HepG2 (cell line): ENCODE measurements around the gene TMEM117. TPM values are rescaled to one million over a fixed set of nuclear protein-coding genes. Genes with fewer than 3 reads are reported as not detected.

Experiments
- CCAR2 ChIP-seq: fragments of 200-400 bp; formaldehyde crosslinking; optimal IDR thresholded peaks from 2 replicates; pipeline ENCODE3; 2018; ENCODE audit warnings: low read depth, mild to moderate bottlenecking, low read length, moderate library complexity
- CREB1 ChIP-seq, 2 experiments: fragments of 450-650 bp in 1 of 2; IDR thresholded peaks; 2 replicates each; pipeline ENCODE4 v1.6.1; 2016 to 2017; ENCODE audit warnings: control low read depth in 1 of 2, mild to moderate bottlenecking in 1 of 2, missing compliant biosample characterization in 1 of 2, missing genetic modification characterization in 1 of 2
- ELF3 ChIP-seq: IDR thresholded peaks from 2 replicates; pipeline ENCODE4 v1.6.1; 2016; ENCODE audit warnings: missing genetic modification reagents, missing compliant biosample characterization
- GZF1 ChIP-seq: sonication (generic); formaldehyde crosslinking; IDR thresholded peaks from 2 replicates; pipeline ENCODE4 v1.5.1; 2020; ENCODE audit warnings: mild to moderate bottlenecking, missing genetic modification reagents
- KAT7 ChIP-seq: IDR thresholded peaks from 2 replicates; pipeline ENCODE4 v1.6.1; 2018; ENCODE audit warnings: borderline replicate concordance, missing compliant biosample characterization
- KAT8 ChIP-seq: IDR thresholded peaks from 2 replicates; pipeline ENCODE4 v1.6.1; 2016; ENCODE audit warnings: missing genetic modification reagents, missing compliant biosample characterization
- KDM5A ChIP-seq: fragments of 200-600 bp; sonication (generic); IDR thresholded peaks from 2 replicates; pipeline ENCODE4 v1.7.0; 2018; ENCODE audit warnings: antibody characterized with exemption, mild to moderate bottlenecking, low read length, borderline replicate concordance
- MED8 ChIP-seq: sonication (generic); formaldehyde crosslinking; IDR thresholded peaks from 2 replicates; pipeline ENCODE4 v1.8.1; 2023; ENCODE audit warnings: mild to moderate bottlenecking, missing genetic modification reagents; ENCODE audit not compliant: insufficient replicate concordance
- NR2C2 ChIP-seq: sonication (generic); formaldehyde crosslinking; IDR thresholded peaks from 2 replicates; pipeline ENCODE4 v1.4.0; 2020; ENCODE audit warnings: missing genetic modification reagents, mild to moderate bottlenecking, moderate library complexity, borderline replicate concordance
- PBX2 ChIP-seq: IDR thresholded peaks from 2 replicates; pipeline ENCODE4 v1.6.1; 2016; ENCODE audit warnings: control low read depth
- RARG ChIP-seq: sonication (generic); formaldehyde crosslinking; IDR thresholded peaks from 2 replicates; pipeline ENCODE4 v1.4.0; 2020; ENCODE audit warnings: low read depth, mild to moderate bottlenecking, missing genetic modification reagents
- TGIF2 ChIP-seq: IDR thresholded peaks from 2 replicates; pipeline ENCODE4 v1.6.1; 2016; ENCODE audit warnings: control low read depth, missing compliant biosample characterization
- ZBTB49 ChIP-seq: sonication (generic); formaldehyde crosslinking; IDR thresholded peaks from 2 replicates; pipeline ENCODE4 v1.4.0; 2020; ENCODE audit warnings: missing genetic modification reagents, borderline replicate concordance
- ZFP90 ChIP-seq: sonication (generic); formaldehyde crosslinking; IDR thresholded peaks from 2 replicates; pipeline ENCODE4 v1.8.0; 2022; ENCODE audit warnings: missing genetic modification reagents, mild to moderate bottlenecking, inconsistent platforms, borderline replicate concordance
- ZMYM4 ChIP-seq: sonication (generic); formaldehyde crosslinking; IDR thresholded peaks from 2 replicates; pipeline ENCODE4 v1.8.1; 2023; ENCODE audit warnings: mild to moderate bottlenecking, missing genetic modification reagents
- ZNF264 ChIP-seq: sonication (generic); formaldehyde crosslinking; IDR thresholded peaks from 2 replicates; pipeline ENCODE4 v1.4.0; 2020; ENCODE audit warnings: missing genetic modification reagents
- ZNF337 ChIP-seq: sonication (generic); formaldehyde crosslinking; IDR thresholded peaks from 2 replicates; pipeline ENCODE4 v1.5.1; 2020; ENCODE audit warnings: missing genetic modification reagents, low read depth, mild to moderate bottlenecking, borderline replicate concordance
- ZNF512B ChIP-seq: sonication (generic); formaldehyde crosslinking; IDR thresholded peaks from 2 replicates; pipeline ENCODE4 v1.5.1; 2020; ENCODE audit warnings: missing genetic modification reagents, mild to moderate bottlenecking, borderline replicate concordance
- ZNF772 ChIP-seq: sonication (generic); formaldehyde crosslinking; IDR thresholded peaks from 2 replicates; pipeline ENCODE4 v1.5.0; 2020; ENCODE audit warnings: mild to moderate bottlenecking, missing genetic modification reagents
- ZNF800 ChIP-seq: sonication (generic); formaldehyde crosslinking; IDR thresholded peaks from 2 replicates; pipeline ENCODE4 v1.4.0; 2020; ENCODE audit warnings: missing genetic modification reagents
- polyA plus RNA-seq, 8 experiments: library from polyadenylated mRNA; depleted of rRNA in 3 of 8; stranded (reverse) in 7 of 8; unstranded in 1 of 8; fragments of >200 nt; fragmentation: Illumina TruSeq in 4 of 8; extraction: Trizol in 4 of 8; gene quantifications; 2 replicates each; pipeline versions ENCODE4 v1.2.1 to v1.2.3, GENCODE V29; 2011 to 2016; ENCODE audit warnings: low read depth in 4 of 8, missing spikeins in 1 of 8, mixed read lengths in 1 of 8; ENCODE audit not compliant: insufficient read depth in 1 of 8
- total RNA-seq, 5 experiments: library from RNA; depleted of rRNA; stranded (reverse); fragments of >200 nt; fragmentation: Illumina TruSeq; extraction: Trizol; gene quantifications; 2 replicates each; pipeline ENCODE4 v1.2.3, GENCODE V29; 2016; ENCODE audit warnings: low read depth in 1 of 5

The TMEM117 gene
- total and polyA plus RNA-seq, 2 of the 13 experiments (the other 11 are each of a cell fraction or from before 2014, with no cell fraction given) = 2.8 to 8.5 TPM

- TF ChIP-seq CREB1 (IDR thresholded peaks at IDR 0.05) (peak; percentile 87), CREB1 (CRISPR knock-in tag; IDR thresholded peaks at IDR 0.05) (0 out of 2 replicates have a peak, but pooled peaks have one; percentile 36), GZF1 (CRISPR knock-in tag) (no peak), PBX2 (CRISPR knock-in tag) (no peak), ZNF800 (CRISPR knock-in tag) (peak; percentile 55; the same call in 1 of the 2 replicates), ZBTB49 (CRISPR knock-in tag) (no peak), RARG (no peak), ZFP90 (no peak), ZNF512B (no peak), KDM5A (peak; percentile 23; the same call in 1 of the 2 replicates), ZNF337 (no peak), KAT8 (peak; percentile 72), TGIF2 (CRISPR knock-in tag) (no peak), MED8 (CRISPR knock-in tag) (no peak), NR2C2 (CRISPR knock-in tag) (peak; percentile 81; the same call in 1 of the 2 replicates), ZNF772 (CRISPR knock-in tag) (peak; percentile 73; the same call in 1 of the 2 replicates), ELF3 (0 out of 2 replicates have a peak, but pooled peaks have one; percentile 32), ZNF264 (CRISPR knock-in tag) (no peak), KAT7 (peak; percentile 73; the same call in 1 of the 2 replicates), ZMYM4 (CRISPR knock-in tag) (peak; percentile 86), CCAR2 (no peak)
Observed at GRCh38 chr12:43805860-43806736, 29.8 kb upstream of the TMEM117 start, which contains the start of gene TWF1 (continued).
